ENCODE measurements around the gene CEACAM7. TPM values are rescaled to one million over a fixed set of nuclear protein-coding genes. Genes with fewer than 3 reads are reported as not detected.

Gene CEACAM7
- total RNA-seq, 4 donors from 2014 or later, result 0.96 to 5.6 TPM; not detected in 2

DNA sequence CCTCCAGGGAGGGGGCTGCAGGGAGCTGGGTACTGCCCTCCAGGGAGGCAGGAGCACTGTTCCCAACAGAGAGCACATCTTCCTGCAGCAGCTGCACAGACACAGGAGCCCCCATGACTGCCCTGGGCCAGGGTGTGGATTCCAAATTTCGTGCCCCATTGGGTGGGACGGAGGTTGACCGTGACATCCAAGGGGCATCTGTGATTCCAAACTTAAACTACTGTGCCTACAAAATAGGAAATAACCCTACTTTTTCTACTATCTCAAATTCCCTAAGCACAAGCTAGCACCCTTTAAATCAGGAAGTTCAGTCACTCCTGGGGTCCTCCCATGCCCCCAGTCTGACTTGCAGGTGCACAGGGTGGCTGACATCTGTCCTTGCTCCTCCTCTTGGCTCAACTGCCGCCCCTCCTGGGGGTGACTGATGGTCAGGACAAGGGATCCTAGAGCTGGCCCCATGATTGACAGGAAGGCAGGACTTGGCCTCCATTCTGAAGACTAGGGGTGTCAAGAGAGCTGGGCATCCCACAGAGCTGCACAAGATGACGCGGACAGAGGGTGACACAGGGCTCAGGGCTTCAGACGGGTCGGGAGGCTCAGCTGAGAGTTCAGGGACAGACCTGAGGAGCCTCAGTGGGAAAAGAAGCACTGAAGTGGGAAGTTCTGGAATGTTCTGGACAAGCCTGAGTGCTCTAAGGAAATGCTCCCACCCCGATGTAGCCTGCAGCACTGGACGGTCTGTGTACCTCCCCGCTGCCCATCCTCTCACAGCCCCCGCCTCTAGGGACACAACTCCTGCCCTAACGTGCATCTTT lies 12.5 kb upstream of the CEACAM7 start:
- no peak for ATAC-seq
- Histone ChIP-seq H3K36me3 (no peaks in the 10 kb centered on the region), H3K4me1 (no peaks in the 10 kb centered on the region), H3K4me3 (no peak overlapping the region), H3K9me3 (no peaks in the 10 kb centered on the region), H3K27me3 (peaks cover 75% of the 10 kb centered on the region), H3K27ac (no peak overlapping the region)
- TF ChIP-seq, protein P1, sequence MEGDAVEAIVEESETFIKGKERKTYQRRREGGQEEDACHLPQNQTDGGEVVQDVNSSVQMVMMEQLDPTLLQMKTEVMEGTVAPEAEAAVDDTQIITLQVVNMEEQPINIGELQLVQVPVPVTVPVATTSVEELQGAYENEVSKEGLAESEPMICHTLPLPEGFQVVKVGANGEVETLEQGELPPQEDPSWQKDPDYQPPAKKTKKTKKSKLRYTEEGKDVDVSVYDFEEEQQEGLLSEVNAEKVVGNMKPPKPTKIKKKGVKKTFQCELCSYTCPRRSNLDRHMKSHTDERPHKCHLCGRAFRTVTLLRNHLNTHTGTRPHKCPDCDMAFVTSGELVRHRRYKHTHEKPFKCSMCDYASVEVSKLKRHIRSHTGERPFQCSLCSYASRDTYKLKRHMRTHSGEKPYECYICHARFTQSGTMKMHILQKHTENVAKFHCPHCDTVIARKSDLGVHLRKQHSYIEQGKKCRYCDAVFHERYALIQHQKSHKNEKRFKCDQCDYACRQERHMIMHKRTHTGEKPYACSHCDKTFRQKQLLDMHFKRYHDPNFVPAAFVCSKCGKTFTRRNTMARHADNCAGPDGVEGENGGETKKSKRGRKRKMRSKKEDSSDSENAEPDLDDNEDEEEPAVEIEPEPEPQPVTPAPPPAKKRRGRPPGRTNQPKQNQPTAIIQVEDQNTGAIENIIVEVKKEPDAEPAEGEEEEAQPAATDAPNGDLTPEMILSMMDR (IDR thresholded peaks at IDR 0.05), result no peak
- no peak for TF ChIP-seq POLR2AphosphoS5 (IDR thresholded peaks at IDR 0.05)
- no peak for TF ChIP-seq POLR2A (IDR thresholded peaks at IDR 0.05)
- no peak for TF ChIP-seq EP300 (IDR thresholded peaks at IDR 0.05)
- WGBS, 2 donors (ENCODE audit: low coverage in 1 of 2), result 72 to 80% methylated on average over 1 to 3 of the region's 13 CpGs

DNA sequence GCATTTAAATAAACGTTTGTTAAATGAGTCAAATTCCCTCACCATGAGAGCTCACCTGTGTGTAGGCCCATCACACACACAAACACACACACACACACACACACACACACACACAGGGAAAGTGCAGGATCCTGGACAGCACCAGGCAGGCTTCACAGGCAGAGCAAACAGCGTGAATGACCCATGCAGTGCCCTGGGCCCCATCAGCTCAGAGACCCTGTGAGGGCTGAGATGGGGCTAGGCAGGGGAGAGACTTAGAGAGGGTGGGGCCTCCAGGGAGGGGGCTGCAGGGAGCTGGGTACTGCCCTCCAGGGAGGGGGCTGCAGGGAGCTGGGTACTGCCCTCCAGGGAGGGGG lies 11.9 kb upstream of the CEACAM7 start:
- no peak for TF ChIP-seq POLR2AphosphoS5 (IDR thresholded peaks at IDR 0.05)
- no peak for TF ChIP-seq POLR2A (IDR thresholded peaks at IDR 0.05)
- TF ChIP-seq, protein P1 (IDR thresholded peaks at IDR 0.05), result no peak
- no peak for TF ChIP-seq EP300 (IDR thresholded peaks at IDR 0.05)
- no CpG with 5 or more reads among the region's 2 CpGs for WGBS, 2 donors (ENCODE audit: low coverage in 1 of 2)
- Histone ChIP-seq H3K9me3 (no peaks in the 10 kb centered on the region), H3K36me3 (no peaks in the 10 kb centered on the region), H3K27ac (no peak overlapping the region), H3K4me1 (no peaks in the 10 kb centered on the region), H3K27me3 (peaks cover 75% of the 10 kb centered on the region), H3K4me3 (no peak overlapping the region)
- ATAC-seq, result no peak

DNA sequence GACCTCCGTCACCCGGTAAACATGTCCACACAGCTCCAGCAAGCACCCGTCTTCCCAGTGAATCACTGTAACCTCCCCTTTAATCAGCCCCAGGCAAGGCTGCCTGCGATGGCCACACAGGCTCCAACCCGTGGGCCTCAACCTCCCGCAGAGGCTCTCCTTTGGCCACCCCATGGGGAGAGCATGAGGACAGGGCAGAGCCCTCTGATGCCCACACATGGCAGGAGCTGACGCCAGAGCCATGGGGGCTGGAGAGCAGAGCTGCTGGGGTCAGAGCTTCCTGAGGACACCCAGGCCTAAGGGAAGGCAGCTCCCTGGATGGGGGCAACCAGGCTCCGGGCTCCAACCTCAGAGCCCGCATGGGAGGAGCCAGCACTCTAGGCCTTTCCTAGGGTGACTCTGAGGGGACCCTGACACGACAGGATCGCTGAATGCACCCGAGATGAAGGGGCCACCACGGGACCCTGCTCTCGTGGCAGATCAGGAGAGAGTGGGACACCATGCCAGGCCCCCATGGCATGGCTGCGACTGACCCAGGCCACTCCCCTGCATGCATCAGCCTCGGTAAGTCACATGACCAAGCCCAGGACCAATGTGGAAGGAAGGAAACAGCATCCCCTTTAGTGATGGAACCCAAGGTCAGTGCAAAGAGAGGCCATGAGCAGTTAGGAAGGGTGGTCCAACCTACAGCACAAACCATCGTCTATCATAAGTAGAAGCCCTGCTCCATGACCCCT lies 11.3 kb upstream of the CEACAM7 start:
- H3K36me3 ChIP-seq, result no peaks in the 10 kb centered on the region
- WGBS, 2 donors (ENCODE audit: low coverage in 1 of 2), result 77 to 78% methylated on average over 2 to 6 of the region's 17 CpGs
- peaks cover 0 to under 1% (median 0%) of the 10 kb centered on the region in 3 donors for H3K9me3 ChIP-seq
- no peaks in the 10 kb centered on the region for H3K4me1 ChIP-seq
- no peak for ATAC-seq
- H3K27ac ChIP-seq, result no peak overlapping the region
- H3K4me3 ChIP-seq, result no peak overlapping the region
- TF ChIP-seq POLR2AphosphoS5 (IDR thresholded peaks at IDR 0.05) (no peak), EP300 (IDR thresholded peaks at IDR 0.05) (no peak), POLR2A (IDR thresholded peaks at IDR 0.05) (no peak)
- TF ChIP-seq, protein P1 (IDR thresholded peaks at IDR 0.05), result no peak
- H3K27me3 ChIP-seq, result peaks cover 76% of the 10 kb centered on the region

DNA sequence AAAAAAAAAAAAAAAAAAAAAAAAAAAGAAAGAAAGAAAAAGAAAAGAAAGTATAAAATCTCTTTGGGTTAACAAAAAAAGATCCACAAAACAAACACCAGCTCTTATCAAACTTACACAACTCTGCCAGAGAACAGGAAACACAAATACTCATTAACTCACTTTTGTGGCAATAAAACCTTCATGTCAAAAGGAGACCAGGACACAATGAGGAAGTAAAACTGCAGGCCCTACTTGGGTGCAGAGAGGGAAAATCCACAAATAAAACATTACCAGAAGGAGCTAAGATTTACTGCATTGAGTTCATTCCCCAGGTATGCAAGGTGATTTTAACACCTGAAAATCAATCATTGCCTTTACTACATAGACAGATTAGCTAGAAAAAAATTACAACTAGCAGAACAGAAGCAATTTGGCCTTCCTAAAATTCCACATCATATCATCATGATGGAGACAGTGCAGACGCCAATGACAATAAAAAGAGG lies 10.7 kb upstream of the CEACAM7 start:
- Histone ChIP-seq H3K27ac (no peak overlapping the region), H3K9me3 (peaks cover 0 to 7% (median 0%) of the 10 kb centered on the region in 3 donors), H3K4me1 (no peaks in the 10 kb centered on the region), H3K36me3 (no peaks in the 10 kb centered on the region), H3K27me3 (peaks cover 72% of the 10 kb centered on the region), H3K4me3 (no peak overlapping the region)
- no peak for TF ChIP-seq POLR2AphosphoS5 (IDR thresholded peaks at IDR 0.05)
- TF ChIP-seq, protein P1 (IDR thresholded peaks at IDR 0.05), result no peak
- no peak for TF ChIP-seq POLR2A (IDR thresholded peaks at IDR 0.05)
- no peak for TF ChIP-seq EP300 (IDR thresholded peaks at IDR 0.05)
- WGBS, 2 donors (ENCODE audit: low coverage in 1 of 2), result 18 to 80% methylated on average over 1 of the region's 1 CpG
- no peak for ATAC-seq

Data from gastroesophageal sphincter (tissue), 4 donors.